Keratinocyte (primary cell): Measurements from ENCODE around the gene ZNF214. TPM values are rescaled to one million over a fixed set of nuclear protein-coding genes. Genes with fewer than 3 reads are reported as not detected.

Source experiments
- DNase-seq: peaks from one replicate; pipeline ENCODE4 v3.0.0-alpha.2; 2011; ENCODE audit warnings: low read depth, missing footprints, low spot score
- FAIRE-seq: peaks from 2 replicates; lab custom pipeline; 2011; peaks lifted over from hg19 to GRCh38; lab: Jason Lieb, UNC
- H2AFZ ChIP-seq: 2 replicates; pipeline ENCODE4 v1.6.0; 2012; ENCODE audit warnings: low read length, control low read depth, inconsistent platforms; ENCODE audit not compliant: control insufficient read depth
- H3K27ac ChIP-seq: 2 replicates; pipeline ENCODE4 v1.5.1; 2011; ENCODE audit warnings: low read length; ENCODE audit not compliant: control insufficient read depth, insufficient read depth
- H3K27me3 ChIP-seq: 3 replicates; pipeline ENCODE4 v1.6.0; 2011; ENCODE audit warnings: low read length; ENCODE audit not compliant: control insufficient read depth, insufficient read depth; ENCODE audit errors: extremely low read depth
- H3K36me3 ChIP-seq, 2 experiments: 2 replicates in 1 of 2; 3 replicates in 1 of 2; pipeline ENCODE4 v1.5.1; 2011; ENCODE audit warnings: low read length in 2 of 2, mild to moderate bottlenecking in 1 of 2; ENCODE audit not compliant: control insufficient read depth in 2 of 2, insufficient read depth in 2 of 2; ENCODE audit errors: extremely low read depth in 1 of 2
- H3K4me1 ChIP-seq: 3 replicates; pipeline ENCODE4 v1.5.1; 2011; ENCODE audit warnings: low read length; ENCODE audit not compliant: control insufficient read depth, insufficient read depth; ENCODE audit errors: extremely low read depth
- H3K4me2 ChIP-seq: 3 replicates; pipeline ENCODE4 v1.6.0; 2011; ENCODE audit warnings: low read depth, low read length; ENCODE audit not compliant: control insufficient read depth, insufficient read depth; ENCODE audit errors: extremely low read depth
- H3K4me3 ChIP-seq, 3 experiments: fragments of 200-600 bp in 1 of 3; sonication (generic) in 1 of 3; 2 replicates in 2 of 3; 3 replicates in 1 of 3; pipeline ENCODE4 v1.5.1; 2011 to 2016; ENCODE audit warnings: low read length in 3 of 3, mild to moderate bottlenecking in 3 of 3, control low read depth in 2 of 3, inconsistent platforms in 1 of 3, low read depth in 1 of 3, mixed read lengths in 1 of 3, mixed run types in 1 of 3, moderate library complexity in 1 of 3; ENCODE audit not compliant: control insufficient read depth in 2 of 3, insufficient read depth in 2 of 3; ENCODE audit errors: extremely low read depth in 1 of 3
- H3K79me2 ChIP-seq: 2 replicates; pipeline ENCODE4 v1.6.0; 2012; ENCODE audit warnings: low read length; ENCODE audit not compliant: control insufficient read depth, insufficient read depth
- H3K9ac ChIP-seq: 3 replicates; pipeline ENCODE4 v1.6.0; 2011; ENCODE audit warnings: low read length; ENCODE audit not compliant: control insufficient read depth, insufficient read depth; ENCODE audit errors: extremely low read depth
- H3K9me1 ChIP-seq: 3 replicates; pipeline ENCODE4 v1.6.0; 2011; ENCODE audit warnings: low read length; ENCODE audit not compliant: control insufficient read depth, insufficient read depth; ENCODE audit errors: extremely low read depth
- H3K9me3 ChIP-seq: 2 replicates; pipeline ENCODE4 v1.5.1; 2012; ENCODE audit warnings: low read depth, low read length; ENCODE audit not compliant: control insufficient read depth
- H4K20me1 ChIP-seq: 3 replicates; pipeline ENCODE4 v1.6.0; 2011; ENCODE audit warnings: low read length; ENCODE audit not compliant: control insufficient read depth, insufficient read depth; ENCODE audit errors: extremely low read depth
- CTCF ChIP-seq, 3 experiments: IDR thresholded peaks in 1 of 3; conservative IDR thresholded peaks in 1 of 3; optimal IDR thresholded peaks in 1 of 3; 2 replicates in 2 of 3; 3 replicates in 1 of 3; pipeline versions ENCODE3 to v1.5.1; 2011; ENCODE audit warnings: low read length in 3 of 3, mild to moderate bottlenecking in 3 of 3, moderate library complexity in 2 of 3, control low read depth in 1 of 3, inconsistent platforms in 1 of 3; ENCODE audit not compliant: insufficient read depth in 2 of 3; ENCODE audit errors: extremely low read depth in 1 of 3
- EZH2 ChIP-seq: IDR thresholded peaks from one replicate; pipeline ENCODE4 v1.6.1; 2012; ENCODE audit warnings: inconsistent platforms, mild to moderate bottlenecking, low read length, moderate library complexity
- dilution Hi-C: fragments of 300-500 bp; cut with MboI; formaldehyde crosslinking; loops from one replicate; pipeline ENCODE4 v1.7.0; 2020; ENCODE audit warnings: low sequenced_read_pairs; ENCODE audit not compliant: extremely low pct_ligation_motif_present
- polyA plus RNA-seq, 5 experiments: library from polyadenylated mRNA; depleted of rRNA in 3 of 5; stranded (reverse) in 3 of 5; stranded (forward) in 1 of 5; unstranded in 1 of 5; fragments of >200 nt; gene quantifications; 1 replicate in 1 of 5; 2 replicates in 3 of 5; 3 replicates in 1 of 5; pipeline versions ENCODE4 v1.2.1 to v1.2.3, GENCODE V29; 2011 to 2012; ENCODE audit warnings: missing spikeins in 2 of 5, low read depth in 1 of 5, low replicate concordance in 1 of 5

ZNF214 gene
- polyA plus RNA-seq, 1 donor (not counting 4 experiments of a cell fraction or from before 2014, with no cell fraction given), result 1.1 TPM

DNA sequence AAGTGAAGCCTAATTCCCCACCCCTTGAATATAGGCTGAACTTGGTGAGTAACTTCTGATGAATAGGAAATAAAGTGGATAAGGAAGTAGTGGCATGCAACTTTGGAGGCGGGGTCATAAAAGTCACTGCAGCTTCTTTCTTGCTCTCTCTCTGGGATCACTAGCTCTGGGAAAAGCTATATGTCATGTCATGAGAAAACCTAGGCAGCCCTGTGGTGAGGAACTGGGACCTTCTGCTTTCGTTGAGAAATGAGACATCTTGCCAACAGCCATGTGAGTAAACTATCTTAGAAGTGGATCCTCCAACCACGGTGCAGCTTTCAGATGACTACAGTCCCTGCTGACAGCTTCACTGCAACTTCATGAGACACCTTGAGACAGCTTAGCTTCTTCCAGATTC lies 15.7 kb downstream of the ZNF214 start:
- Histone ChIP-seq H3K9me3 (no peaks in the 10 kb centered on the region), H2AFZ (peak overlapping the region; percentile 79)

DNA sequence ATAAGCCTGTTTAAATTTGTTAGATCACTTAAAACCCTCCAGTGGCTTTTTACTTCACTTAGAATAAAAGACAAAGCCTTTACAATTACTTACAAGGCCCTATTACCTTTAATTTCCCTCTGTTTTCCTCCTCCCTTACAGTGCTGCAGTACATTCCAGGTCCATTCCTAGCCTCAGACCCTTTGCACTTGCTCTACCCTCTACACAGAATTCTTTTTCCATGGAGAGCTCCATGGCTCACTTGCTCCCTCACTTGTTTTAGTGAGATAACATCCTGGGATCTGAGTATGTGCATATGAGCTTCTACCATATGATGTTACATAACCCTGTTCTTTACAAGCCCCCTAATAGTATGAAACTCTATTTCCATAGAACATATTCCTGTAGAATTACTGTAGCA lies 24.4 kb downstream of the ZNF214 start:
- no peaks in the 10 kb centered on the region for H3K4me1 ChIP-seq
- H3K9me3 ChIP-seq, result no peaks in the 10 kb centered on the region
- H3K79me2 ChIP-seq, result no peaks in the 10 kb centered on the region
- H3K9ac ChIP-seq, result no peak overlapping the region
- no peaks in the 10 kb centered on the region for H3K36me3 ChIP-seq
- H3K27me3 ChIP-seq, result no peaks in the 10 kb centered on the region
- no peak for FAIRE-seq
- no peak overlapping the region for H3K4me2 ChIP-seq
- no peak overlapping the region for H3K27ac ChIP-seq
- no peak overlapping the region for H3K4me3 ChIP-seq
- H2AFZ ChIP-seq, result no peak overlapping the region
- no peaks in the 10 kb centered on the region for H3K9me1 ChIP-seq
- dilution Hi-C loops, result no loop called here
- no peak for DNase-seq
- H4K20me1 ChIP-seq, result no peaks in the 10 kb centered on the region
- TF ChIP-seq EZH2 (no peak), CTCF (optimal IDR thresholded peaks at IDR 0.05 in 1 of 3, IDR thresholded peaks at IDR 0.05 in 1 of 3, conservative IDR thresholded peaks at IDR 0.05 in 1 of 3; ENCODE audit: extremely low read depth in 1 of 3, insufficient read depth in 2 of 3, low read length in 3 of 3) (no peak)

More for the DNA sequence above, 15.7 kb downstream of the ZNF214 start:
- peaks cover 5% of the 10 kb centered on the region for H3K4me1 ChIP-seq
- TF ChIP-seq CTCF (optimal IDR thresholded peaks at IDR 0.05 in 1 of 3, IDR thresholded peaks at IDR 0.05 in 1 of 3, conservative IDR thresholded peaks at IDR 0.05 in 1 of 3; ENCODE audit: extremely low read depth in 1 of 3, insufficient read depth in 2 of 3, low read length in 3 of 3), result no peak
- no peak for TF ChIP-seq EZH2
- H3K9me1 ChIP-seq, result no peaks in the 10 kb centered on the region
- H3K27me3 ChIP-seq, result no peaks in the 10 kb centered on the region
- dilution Hi-C loops, result no loop called here
- H3K36me3 ChIP-seq, result no peaks in the 10 kb centered on the region
- no peak overlapping the region for H3K4me3 ChIP-seq
- H3K4me2 ChIP-seq, result no peak overlapping the region
- H3K27ac ChIP-seq, result no peak overlapping the region
- H4K20me1 ChIP-seq, result no peaks in the 10 kb centered on the region
- no peak overlapping the region for H3K9ac ChIP-seq
- no peak for DNase-seq
- FAIRE-seq, result peak; percentile 23
- no peaks in the 10 kb centered on the region for H3K79me2 ChIP-seq
